Glutamatergic neuron (in vitro differentiated cells): ENCODE results near the gene TOM1. TPM values are rescaled to one million over a fixed set of nuclear protein-coding genes. Genes with fewer than 3 reads are reported as not detected.

Source experiments
- DNase-seq: peaks from one replicate; pipeline ENCODE4 v3.0.0; 2022
- H3K27ac Mint-ChIP-seq: one replicate; pipeline ENCODE4 v1.8.0; 2020; ENCODE audit warnings: mild to moderate bottlenecking, mixed read lengths, inconsistent platforms; ENCODE audit not compliant: unreplicated experiment
- H3K27me3 Mint-ChIP-seq: one replicate; pipeline ENCODE4 v1.8.0; 2020; ENCODE audit warnings: mild to moderate bottlenecking, moderate library complexity, mixed read lengths, inconsistent platforms; ENCODE audit not compliant: unreplicated experiment
- H3K36me3 Mint-ChIP-seq: one replicate; pipeline ENCODE4 v1.8.0; 2020; ENCODE audit warnings: mild to moderate bottlenecking, mixed read lengths, inconsistent platforms; ENCODE audit not compliant: unreplicated experiment
- H3K4me1 Mint-ChIP-seq: one replicate; pipeline ENCODE4 v1.8.0; 2020; ENCODE audit warnings: mild to moderate bottlenecking, low read depth, mixed read lengths, inconsistent platforms; ENCODE audit not compliant: unreplicated experiment
- H3K4me3 Mint-ChIP-seq: one replicate; pipeline ENCODE4 v1.8.0; 2020; ENCODE audit warnings: mild to moderate bottlenecking, mixed read lengths, inconsistent platforms; ENCODE audit not compliant: unreplicated experiment
- H3K9me3 Mint-ChIP-seq: one replicate; pipeline ENCODE4 v1.8.0; 2020; ENCODE audit warnings: mild to moderate bottlenecking, moderate library complexity, mixed read lengths, inconsistent platforms; ENCODE audit not compliant: unreplicated experiment
- total RNA-seq: library from RNA; stranded (reverse); fragmentation: NEBNext Ultra II Directional; extraction: Animal tissue kit (Norgen Biotek cat#: 25700); gene quantifications from one replicate; pipeline ENCODE4 v1.2.1, GENCODE V29; 2021; ENCODE audit not compliant: unreplicated experiment
- TF ChIP-seq, protein P1 (sequence below): fragments of 200-600 bp; sonication (generic); IDR thresholded peaks from one replicate; pipeline ENCODE4 v1.5.0; 2021; ENCODE audit not compliant: partially characterized antibody, unreplicated experiment

Gene TOM1
- total RNA-seq, 1 donor from 2014 or later = 40.6 TPM

DNA sequence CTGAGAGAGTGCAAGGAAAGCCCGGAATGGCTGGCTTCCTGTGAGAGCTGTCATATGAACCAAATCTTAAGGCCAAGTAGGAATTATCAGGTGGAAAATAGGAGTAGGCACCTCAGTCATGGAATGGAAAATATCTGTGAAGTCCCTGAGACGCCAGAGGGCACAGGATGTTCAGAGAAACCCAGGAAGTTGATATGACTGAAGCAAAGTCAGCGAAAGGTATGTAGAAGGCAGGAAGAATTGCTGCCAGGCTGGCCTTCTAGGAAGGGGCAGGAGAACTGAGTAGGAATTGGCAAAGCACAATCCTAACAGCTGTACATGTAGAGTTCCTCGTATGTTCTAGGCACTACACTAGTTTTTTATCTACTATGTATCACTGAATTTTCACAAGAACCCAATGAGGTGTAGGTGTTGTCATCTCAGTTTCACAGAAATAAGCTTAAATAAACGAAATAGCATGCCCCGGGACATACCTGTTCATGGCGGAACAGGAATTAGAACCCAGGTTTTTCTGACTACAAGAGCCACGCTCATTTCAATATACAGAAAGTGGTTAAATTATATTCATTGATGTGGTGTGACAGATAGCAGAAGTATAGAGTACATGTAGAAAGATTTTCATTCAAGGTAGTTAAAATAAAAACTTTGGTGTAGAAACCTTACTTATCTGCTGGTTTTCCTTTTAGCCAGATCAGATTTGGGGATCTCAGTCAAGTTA is 25.4 kb upstream of the TOM1 start:
- Mint-ChIP-seq H3K4me1 (no peaks in the 10 kb centered on the region), H3K36me3 (no peaks in the 10 kb centered on the region), H3K27ac (no peak overlapping the region), H3K4me3 (no peak overlapping the region), H3K9me3 (no peaks in the 10 kb centered on the region), H3K27me3 (peaks cover 1% of the 10 kb centered on the region)
- TF ChIP-seq, protein P1, sequence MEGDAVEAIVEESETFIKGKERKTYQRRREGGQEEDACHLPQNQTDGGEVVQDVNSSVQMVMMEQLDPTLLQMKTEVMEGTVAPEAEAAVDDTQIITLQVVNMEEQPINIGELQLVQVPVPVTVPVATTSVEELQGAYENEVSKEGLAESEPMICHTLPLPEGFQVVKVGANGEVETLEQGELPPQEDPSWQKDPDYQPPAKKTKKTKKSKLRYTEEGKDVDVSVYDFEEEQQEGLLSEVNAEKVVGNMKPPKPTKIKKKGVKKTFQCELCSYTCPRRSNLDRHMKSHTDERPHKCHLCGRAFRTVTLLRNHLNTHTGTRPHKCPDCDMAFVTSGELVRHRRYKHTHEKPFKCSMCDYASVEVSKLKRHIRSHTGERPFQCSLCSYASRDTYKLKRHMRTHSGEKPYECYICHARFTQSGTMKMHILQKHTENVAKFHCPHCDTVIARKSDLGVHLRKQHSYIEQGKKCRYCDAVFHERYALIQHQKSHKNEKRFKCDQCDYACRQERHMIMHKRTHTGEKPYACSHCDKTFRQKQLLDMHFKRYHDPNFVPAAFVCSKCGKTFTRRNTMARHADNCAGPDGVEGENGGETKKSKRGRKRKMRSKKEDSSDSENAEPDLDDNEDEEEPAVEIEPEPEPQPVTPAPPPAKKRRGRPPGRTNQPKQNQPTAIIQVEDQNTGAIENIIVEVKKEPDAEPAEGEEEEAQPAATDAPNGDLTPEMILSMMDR = no peak
- no peak for DNase-seq

DNA sequence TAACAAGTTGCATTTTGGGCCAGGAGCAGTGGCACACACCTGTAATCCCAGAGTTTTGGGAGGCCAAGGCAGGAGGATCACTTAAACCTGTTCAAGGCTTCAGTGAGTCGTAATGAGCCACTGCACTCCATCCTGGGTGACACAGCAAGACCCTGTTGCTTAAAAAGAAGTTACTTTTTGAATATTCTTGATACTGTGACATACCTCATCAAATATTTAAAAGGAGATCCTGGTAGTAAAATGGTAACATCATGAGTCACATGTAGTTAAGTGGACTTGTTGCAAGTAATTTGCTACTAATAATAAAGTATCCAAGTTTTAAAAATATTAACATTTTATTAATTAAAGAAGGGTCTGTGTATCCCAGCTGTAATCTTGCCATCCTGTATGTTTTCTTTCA is 24.1 kb upstream of the TOM1 start:
- Mint-ChIP-seq H3K9me3 (no peaks in the 10 kb centered on the region), H3K4me3 (no peak overlapping the region), H3K27me3 (peaks cover 1% of the 10 kb centered on the region), H3K4me1 (no peaks in the 10 kb centered on the region), H3K27ac (no peak overlapping the region), H3K36me3 (no peaks in the 10 kb centered on the region)
- no peak for DNase-seq
- TF ChIP-seq, protein P1 = no peak

DNA sequence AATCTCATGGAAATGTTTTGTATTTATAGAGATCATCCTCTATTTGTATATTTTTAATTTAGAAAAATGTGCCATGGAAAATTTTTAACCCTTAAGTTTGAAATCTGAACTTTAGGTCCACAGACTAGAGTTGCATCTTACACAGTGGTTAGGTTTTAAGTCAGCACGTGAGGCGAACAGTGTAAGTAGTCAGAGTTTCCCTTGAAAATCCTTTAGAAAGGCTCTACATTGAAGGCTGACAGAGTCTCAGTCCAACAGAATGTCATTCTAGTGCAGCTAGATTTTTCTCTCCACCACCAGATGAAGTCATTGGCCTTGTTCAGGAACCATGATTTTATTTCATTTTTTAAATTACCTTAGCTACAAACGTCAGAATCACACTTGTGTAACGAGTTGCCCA is 23.7 kb upstream of the TOM1 start:
- Mint-ChIP-seq H3K27ac (no peak overlapping the region), H3K4me3 (no peak overlapping the region), H3K4me1 (no peaks in the 10 kb centered on the region), H3K36me3 (no peaks in the 10 kb centered on the region), H3K27me3 (peaks cover 1% of the 10 kb centered on the region), H3K9me3 (no peaks in the 10 kb centered on the region)
- DNase-seq = no peak
- TF ChIP-seq, protein P1 = no peak

DNA sequence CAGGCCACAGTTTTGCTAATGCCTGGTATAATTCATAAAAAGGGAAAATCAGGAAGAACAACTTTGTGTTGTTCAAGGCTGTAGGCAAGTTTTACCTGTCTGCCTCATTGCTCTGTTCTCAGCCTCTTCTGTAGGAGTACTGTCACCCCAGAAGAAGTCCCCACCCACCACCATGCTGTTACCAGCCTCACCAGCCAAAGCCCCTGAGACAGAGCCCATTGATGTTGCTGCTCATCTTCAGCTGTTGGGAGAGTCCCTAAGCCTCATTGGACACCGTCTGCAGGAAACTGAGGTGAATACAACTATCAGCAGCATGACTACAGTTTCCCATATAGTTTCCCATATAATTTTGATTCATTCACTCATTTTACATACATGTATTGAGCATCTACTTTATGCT is 11.6 kb upstream of the TOM1 start:
- no peak overlapping the region for H3K27ac Mint-ChIP-seq
- peaks cover 2% of the 10 kb centered on the region for H3K4me1 Mint-ChIP-seq
- H3K36me3 Mint-ChIP-seq = no peaks in the 10 kb centered on the region

DNA sequence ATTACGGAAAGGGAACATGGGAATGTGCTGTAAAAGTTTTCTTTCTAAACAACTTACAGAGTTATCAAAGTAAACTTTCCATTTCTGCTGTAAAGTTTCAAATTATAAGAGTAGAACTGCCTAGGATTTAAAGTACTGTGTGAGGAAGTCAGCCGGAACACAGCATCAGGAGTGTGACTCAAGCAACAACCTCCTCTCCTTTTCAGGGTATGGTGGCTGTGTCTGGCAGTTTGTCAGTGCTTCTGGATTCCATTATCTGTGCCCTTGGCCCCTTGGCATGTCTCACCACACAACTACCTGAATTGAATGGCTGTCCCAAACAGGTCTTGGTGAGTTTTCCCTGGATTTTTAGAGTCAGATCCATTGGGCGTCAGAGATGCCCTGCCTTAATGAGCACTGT is 6.9 kb upstream of the TOM1 start:
- Mint-ChIP-seq H3K9me3 (no peaks in the 10 kb centered on the region), H3K27ac (no peak overlapping the region), H3K27me3 (no peaks in the 10 kb centered on the region), H3K36me3 (no peaks in the 10 kb centered on the region), H3K4me3 (no peak overlapping the region), H3K4me1 (peaks cover 2% of the 10 kb centered on the region)
- DNase-seq = no peak
- TF ChIP-seq, protein P1 = no peak

More for the DNA sequence above, 11.6 kb upstream of the TOM1 start:
- H3K9me3 Mint-ChIP-seq = no peaks in the 10 kb centered on the region
- TF ChIP-seq, protein P1 = no peak
- H3K4me3 Mint-ChIP-seq = no peak overlapping the region
- H3K27me3 Mint-ChIP-seq = no peaks in the 10 kb centered on the region
- no peak for DNase-seq
